Measurements from ENCODE around the gene TENM3.

TENM3 gene

GRCh38 chr4:182449186-182449929 lies 206.2 kb downstream of the TENM3 start:
- DNase-seq (ENCODE audit: extremely low read depth, low read depth): no peak
- no peak for TF ChIP-seq CTCF (IDR thresholded peaks at IDR 0.05; ENCODE audit: low read depth, low read length)

- no peak for DNase-seq (ENCODE audit: extremely low read depth, low read depth)
- TF ChIP-seq CTCF (IDR thresholded peaks at IDR 0.05; ENCODE audit: low read depth, low read length): no peak
Measured at GRCh38 chr4:182449930-182450439, 206.8 kb downstream of the TENM3 start.

- TF ChIP-seq CTCF (IDR thresholded peaks at IDR 0.05; ENCODE audit: low read depth, low read length): no peak
Measured at GRCh38 chr4:182451441-182451840, 208.2 kb downstream of the TENM3 start.

GRCh38 chr4:182453830-182454229 lies 210.6 kb downstream of the TENM3 start:
- DNase-seq (ENCODE audit: extremely low read depth, low read depth): no peak
- TF ChIP-seq CTCF (IDR thresholded peaks at IDR 0.05; ENCODE audit: low read depth, low read length): no peak

More at GRCh38 chr4:182451441-182451840, 208.2 kb downstream of the TENM3 start:
- DNase-seq (ENCODE audit: extremely low read depth, low read depth): no peak

- no peak for TF ChIP-seq CTCF (IDR thresholded peaks at IDR 0.05; ENCODE audit: low read depth, low read length)
- no peak for DNase-seq (ENCODE audit: extremely low read depth, low read depth)
Measured at GRCh38 chr4:182454440-182455013, 211.3 kb downstream of the TENM3 start.

GRCh38 chr4:182465114-182465513 lies 221.9 kb downstream of the TENM3 start:
- no peak for DNase-seq (ENCODE audit: extremely low read depth, low read depth)
- no peak for TF ChIP-seq CTCF (IDR thresholded peaks at IDR 0.05; ENCODE audit: low read depth, low read length)

- no peak for DNase-seq (ENCODE audit: extremely low read depth, low read depth)
- TF ChIP-seq CTCF (IDR thresholded peaks at IDR 0.05; ENCODE audit: low read depth, low read length): no peak
Measured at GRCh38 chr4:182465979-182466378, 222.8 kb downstream of the TENM3 start.
